BJ (cell line): ENCODE data around the gene ACSF3. TPM values are rescaled to one million over a fixed set of nuclear protein-coding genes. Genes with fewer than 3 reads are reported as not detected.
"Not testable (repeated sequence)": the region's sequence is repeated elsewhere in the genome, so short reads cannot be mapped to it uniquely, and the experiment has no call there.

Source experiments
- CTCF ChIA-PET: fragments of 350-600 bp; formaldehyde crosslinking; extraction: SDS; loops from one replicate; lab custom pipeline; 2021; ENCODE audit warnings: antibody characterized with exemption, inconsistent platforms; lab: Yijun Ruan, JAX
- POLR2A ChIA-PET: fragments of 300-600 bp; sonication (Branson Sonifier 250); formaldehyde crosslinking; extraction: SDS; loops from one replicate; lab custom pipeline; 2021; ENCODE audit warnings: antibody characterized with exemption; lab: Charles Lee
- DNase-seq: peaks from one replicate; pipeline ENCODE4 v3.0.0-alpha.2; 2011; ENCODE audit warnings: low read depth
- H3K27me3 ChIP-seq: 2 replicates; pipeline ENCODE4 v1.6.0; 2011; ENCODE audit warnings: low read length; ENCODE audit not compliant: control insufficient read depth, insufficient read depth
- H3K36me3 ChIP-seq: 2 replicates; pipeline ENCODE4 v1.5.1; 2011; ENCODE audit warnings: low read length; ENCODE audit not compliant: control insufficient read depth, insufficient read depth
- H3K4me3 ChIP-seq: 2 replicates; pipeline ENCODE4 v1.5.1; 2011; ENCODE audit warnings: low read depth, mild to moderate bottlenecking, control low read depth, low read length
- polyA plus RNA-seq: library from polyadenylated mRNA; depleted of rRNA; stranded (reverse); fragments of >200 nt; gene quantifications from 2 replicates; pipeline ENCODE4 v1.2.3, GENCODE V29; 2011
- TF ChIP-seq, protein P1 (sequence below): IDR thresholded peaks from 2 replicates; pipeline ENCODE4 v1.5.1; 2011; ENCODE audit warnings: low read depth, mild to moderate bottlenecking, control low read depth, inconsistent platforms, low read length, moderate library complexity; ENCODE audit not compliant: insufficient read depth

The ACSF3 gene
- polyA plus RNA-seq, 1 experiment: 12.5 TPM

DNA sequence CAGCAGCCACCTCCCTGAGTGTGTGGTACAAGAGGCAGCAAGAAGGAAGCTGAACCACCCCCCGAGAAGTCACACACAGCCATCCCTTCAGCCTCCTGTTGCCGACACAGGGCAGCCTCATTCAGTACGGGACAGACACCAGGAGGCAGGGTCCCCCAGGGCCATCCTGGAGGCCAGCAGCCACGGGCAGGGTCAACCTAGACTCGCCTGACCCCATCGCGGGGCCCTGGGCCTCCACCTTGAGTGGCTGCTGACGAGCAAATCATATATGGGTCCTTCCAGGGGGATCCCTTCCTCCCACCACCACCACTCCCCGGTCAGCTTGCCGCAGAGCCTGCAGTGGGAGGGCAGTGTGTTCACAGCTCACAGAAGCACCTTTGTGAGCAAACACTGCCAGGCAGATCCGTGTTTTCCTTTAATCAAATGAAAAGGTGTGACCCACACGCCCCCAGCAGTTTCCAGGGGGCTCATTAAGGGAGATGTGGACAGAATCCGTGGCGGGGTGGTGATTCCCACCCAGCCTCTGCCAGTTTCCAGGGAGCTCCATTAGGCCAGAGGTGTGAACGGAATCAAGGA lies 5.6 kb upstream of the ACSF3 start:
- ChIA-PET CTCF (no interaction called here), POLR2A (no interaction called here)
- TF ChIP-seq, protein P1, sequence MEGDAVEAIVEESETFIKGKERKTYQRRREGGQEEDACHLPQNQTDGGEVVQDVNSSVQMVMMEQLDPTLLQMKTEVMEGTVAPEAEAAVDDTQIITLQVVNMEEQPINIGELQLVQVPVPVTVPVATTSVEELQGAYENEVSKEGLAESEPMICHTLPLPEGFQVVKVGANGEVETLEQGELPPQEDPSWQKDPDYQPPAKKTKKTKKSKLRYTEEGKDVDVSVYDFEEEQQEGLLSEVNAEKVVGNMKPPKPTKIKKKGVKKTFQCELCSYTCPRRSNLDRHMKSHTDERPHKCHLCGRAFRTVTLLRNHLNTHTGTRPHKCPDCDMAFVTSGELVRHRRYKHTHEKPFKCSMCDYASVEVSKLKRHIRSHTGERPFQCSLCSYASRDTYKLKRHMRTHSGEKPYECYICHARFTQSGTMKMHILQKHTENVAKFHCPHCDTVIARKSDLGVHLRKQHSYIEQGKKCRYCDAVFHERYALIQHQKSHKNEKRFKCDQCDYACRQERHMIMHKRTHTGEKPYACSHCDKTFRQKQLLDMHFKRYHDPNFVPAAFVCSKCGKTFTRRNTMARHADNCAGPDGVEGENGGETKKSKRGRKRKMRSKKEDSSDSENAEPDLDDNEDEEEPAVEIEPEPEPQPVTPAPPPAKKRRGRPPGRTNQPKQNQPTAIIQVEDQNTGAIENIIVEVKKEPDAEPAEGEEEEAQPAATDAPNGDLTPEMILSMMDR: no peak
- Histone ChIP-seq H3K36me3 (no peaks in the 10 kb centered on the region), H3K4me3 (no peak overlapping the region), H3K27me3 (peaks cover 17% of the 10 kb centered on the region)
- DNase-seq: no peak

- no peak for DNase-seq
- ChIA-PET CTCF (no interaction called here), POLR2A (no interaction called here)
- Histone ChIP-seq H3K36me3 (no peaks in the 10 kb centered on the region), H3K27me3 (peaks cover 17% of the 10 kb centered on the region), H3K4me3 (no peak overlapping the region)
- TF ChIP-seq, protein P1: no peak
Measured at GRCh38 chr16:89089120-89089519, 4.5 kb upstream of the ACSF3 start.

- Histone ChIP-seq H3K27me3 (peaks cover 17% of the 10 kb centered on the region), H3K36me3 (no peaks in the 10 kb centered on the region), H3K4me3 (no peak overlapping the region)
- TF ChIP-seq, protein P1: no peak
- no peak for DNase-seq
- ChIA-PET CTCF (no interaction called here), POLR2A (no interaction called here)
Measured at GRCh38 chr16:89090182-89090630, 3.4 kb upstream of the ACSF3 start.

DNA sequence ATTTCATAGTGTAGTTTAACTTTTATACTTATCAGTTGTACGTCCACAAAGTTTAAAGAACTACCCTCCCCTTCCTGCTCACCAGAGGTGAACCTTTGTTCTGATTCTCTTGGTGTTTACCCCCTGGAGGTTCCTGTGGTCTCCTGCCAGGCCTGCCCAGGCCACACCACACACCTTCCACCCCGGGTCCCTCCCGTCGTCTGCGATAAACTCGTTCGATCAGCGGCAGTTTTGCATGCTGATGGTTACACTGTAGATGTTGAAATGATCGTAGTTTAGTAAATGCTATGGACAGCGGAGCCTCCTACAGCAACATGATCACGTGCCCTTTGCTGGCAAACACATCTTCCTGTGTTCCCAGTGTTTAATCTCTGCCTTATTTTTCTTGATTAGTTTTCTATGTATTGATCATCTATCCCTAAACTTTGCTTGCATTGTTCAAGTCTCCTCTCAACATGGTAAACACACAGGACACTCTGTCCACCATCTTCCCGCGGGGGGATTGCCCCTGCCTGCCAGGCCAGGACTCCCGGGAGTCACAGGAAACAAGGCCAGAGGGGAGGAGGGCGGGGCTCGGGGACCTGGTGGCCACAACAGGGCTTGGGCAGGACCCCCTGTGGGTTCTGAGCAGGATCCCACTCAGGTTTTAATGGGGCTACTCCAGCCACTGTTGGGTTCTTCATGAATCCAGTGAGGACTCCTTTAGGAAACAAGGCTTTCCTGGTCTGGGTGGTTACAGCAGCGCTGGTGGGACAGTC lies 2.8 kb upstream of the ACSF3 start:
- Histone ChIP-seq H3K36me3 (no peaks in the 10 kb centered on the region), H3K4me3 (no peak overlapping the region), H3K27me3 (peaks cover 17% of the 10 kb centered on the region)
- TF ChIP-seq, protein P1: no peak
- ChIA-PET POLR2A (no interaction called here), CTCF (no interaction called here)
- no peak for DNase-seq

GRCh38 chr16:89092013-89092412 lies 1.6 kb upstream of the ACSF3 start:
- TF ChIP-seq, protein P1: no peak
- no peak for DNase-seq
- ChIA-PET POLR2A (no interaction called here), CTCF (no interaction called here)
- H3K36me3 ChIP-seq: no peaks in the 10 kb centered on the region; the same call in 1 of the 2 replicates
- H3K27me3 ChIP-seq: peaks cover 16% of the 10 kb centered on the region
- no peak overlapping the region for H3K4me3 ChIP-seq

DNA sequence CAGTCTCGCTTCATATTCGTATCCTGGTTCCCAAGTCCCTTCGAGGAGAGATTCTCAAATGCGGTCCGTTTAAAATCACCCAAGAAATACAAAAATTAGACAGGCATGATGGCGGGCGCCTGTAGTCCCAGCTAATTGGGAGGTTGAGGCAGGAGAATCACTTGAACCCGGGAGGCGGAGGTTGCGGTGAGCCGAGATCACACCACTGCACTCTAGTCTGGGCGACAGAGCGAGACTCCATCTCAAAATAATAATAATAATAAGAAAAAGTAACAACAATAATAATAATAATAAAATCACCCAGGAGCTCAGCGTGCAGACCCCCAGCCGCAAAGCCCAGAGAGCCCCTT lies 425 bp upstream of the ACSF3 start:
- H3K27me3 ChIP-seq, H3K36me3 ChIP-seq, CTCF ChIA-PET, DNase-seq, POLR2A ChIA-PET: not testable (repeated sequence)
- peak overlapping the region; percentile 81 for H3K4me3 ChIP-seq
